Psoas muscle (tissue), 8 donors: Measurements from ENCODE around the gene CAMTA1. TPM values are rescaled to one million over a fixed set of nuclear protein-coding genes. Genes with fewer than 3 reads are reported as not detected.

Source experiments
- ATAC-seq, 4 donors: fragments of 200-7000 bp; cut with Tn5 transposase; one replicate each; pipeline ENCODE4 v1.9.1; 2020; ENCODE audit warnings: moderate library complexity in 3 of 4, mild to moderate bottlenecking in 2 of 4
- DNase-seq, 2 donors: peaks; one replicate each; pipeline ENCODE4 v3.0.0-alpha.2; 2020
- H3K27ac ChIP-seq: fragments of 200-600 bp; one replicate; pipeline ENCODE4 v1.8.0; 2022
- H3K27me3 ChIP-seq, 3 donors: fragments of 200-600 bp in 1 of 3; one replicate each; pipeline versions ENCODE4 v1.6.1 to v1.8.0; 2013 to 2022; ENCODE audit warnings: low read length in 2 of 3, mild to moderate bottlenecking in 2 of 3, moderate library complexity in 1 of 3; ENCODE audit not compliant: insufficient read depth in 3 of 3
- H3K36me3 ChIP-seq, 2 donors: fragments of 200-600 bp in 1 of 2; one replicate each; pipeline versions ENCODE4 v1.6.1 to v1.8.0; 2013 to 2022; ENCODE audit warnings: low read depth in 1 of 2, mild to moderate bottlenecking in 1 of 2, moderate library complexity in 1 of 2; ENCODE audit not compliant: insufficient read depth in 1 of 2
- H3K4me1 ChIP-seq: fragments of 200-600 bp; one replicate; pipeline ENCODE4 v1.8.0; 2022
- H3K4me3 ChIP-seq: fragments of 200-600 bp; one replicate; pipeline ENCODE4 v1.8.0; 2022; ENCODE audit warnings: mild to moderate bottlenecking
- H3K9me3 ChIP-seq: fragments of 200-600 bp; one replicate; pipeline ENCODE4 v1.8.0; 2022
- WGBS, 3 donors: extraction: QIAGEN DNeasy Blood & Tissue Kit; methylation state at CpG; one replicate each; pipeline versions ENCODE4 v1.1.6 to v1.1.7; 2013; 5-methylcytosine and 5-hydroxymethylcytosine counted together
- intact Hi-C, 2 donors: fragments of 100-400 bp; cut with DNase I; formaldehyde crosslinking; loops; one replicate each; pipeline versions ENCODE4 v1.11.0 to v1.14.2; 2022
- polyA plus RNA-seq, 3 donors: library from polyadenylated mRNA; stranded (reverse); fragments of 200-250 nt; gene quantifications; one replicate each; pipeline ENCODE4 v1.2.3, GENCODE V29; 2013
- total RNA-seq, 4 donors: library from RNA; stranded (reverse); fragmentation: NEBNext Ultra II Directional in 2 of 4; extraction: Animal tissue kit (Norgen Biotek cat#: 25700) in 2 of 4; gene quantifications; one replicate each; pipeline versions ENCODE4 v1.2.1 to v1.2.4, GENCODE V29; 2021 to 2023
- TF ChIP-seq, protein P1 (sequence below): fragments of 200-600 bp; IDR thresholded peaks from one replicate; pipeline ENCODE4 v1.8.0; 2022; ENCODE audit warnings: antibody characterized with exemption
- donor health status: healthy with polysubstance abuse.
- donor health status: DM: no; HTN: no; CAD: no; lungs with moderate emphysema.
- donor health status: Bipolar disorder and iron deficiency.
- donor health status: healthy.
- donor health status: DM: yes; HTN: yes; CAD: no.
- donor health status: DM: no; HTN: no; CAD: no.
- donor health status: DM: no; HTN: no; CAD: no.
- donor health status: DM: yes; HTN: yes; CAD: no.

CAMTA1 gene
- total and polyA plus RNA-seq, 7 donors = 64.6 to 206 (median 76.5) TPM

DNA sequence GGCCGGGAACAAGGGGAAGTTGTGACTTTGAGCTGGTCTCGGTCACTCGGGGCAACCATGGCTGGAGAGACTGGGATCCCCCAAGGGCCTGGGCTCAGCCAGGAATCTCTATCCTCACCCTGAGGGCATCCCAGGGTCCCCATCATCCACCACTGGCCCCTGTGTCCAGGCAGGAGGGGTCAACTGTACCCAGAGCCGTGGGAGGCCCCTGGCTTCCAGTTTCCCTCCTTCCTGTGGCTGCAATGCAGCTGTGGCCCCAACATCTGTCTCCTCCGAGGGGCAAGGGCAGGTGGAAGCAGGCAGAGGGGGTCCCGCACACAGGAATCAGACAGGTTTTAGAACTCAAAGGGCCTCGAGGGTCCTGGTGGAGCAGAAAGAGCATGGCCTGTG is 653.1 kb downstream of the CAMTA1 start:
- 70 to 77% (median 75%) methylated on average over 7 of the region's 7 CpGs for WGBS, 3 donors
- Histone ChIP-seq H3K36me3 (no peaks in the 10 kb centered on the region), H3K4me1 (no peaks in the 10 kb centered on the region), H3K27ac (no peak overlapping the region), H3K9me3 (no peaks in the 10 kb centered on the region), H3K27me3 (no peaks in the 10 kb centered on the region), H3K4me3 (no peak overlapping the region)
- intact Hi-C loops = no loop called here
- no peak for ATAC-seq
- no peak for DNase-seq
- TF ChIP-seq, protein P1, sequence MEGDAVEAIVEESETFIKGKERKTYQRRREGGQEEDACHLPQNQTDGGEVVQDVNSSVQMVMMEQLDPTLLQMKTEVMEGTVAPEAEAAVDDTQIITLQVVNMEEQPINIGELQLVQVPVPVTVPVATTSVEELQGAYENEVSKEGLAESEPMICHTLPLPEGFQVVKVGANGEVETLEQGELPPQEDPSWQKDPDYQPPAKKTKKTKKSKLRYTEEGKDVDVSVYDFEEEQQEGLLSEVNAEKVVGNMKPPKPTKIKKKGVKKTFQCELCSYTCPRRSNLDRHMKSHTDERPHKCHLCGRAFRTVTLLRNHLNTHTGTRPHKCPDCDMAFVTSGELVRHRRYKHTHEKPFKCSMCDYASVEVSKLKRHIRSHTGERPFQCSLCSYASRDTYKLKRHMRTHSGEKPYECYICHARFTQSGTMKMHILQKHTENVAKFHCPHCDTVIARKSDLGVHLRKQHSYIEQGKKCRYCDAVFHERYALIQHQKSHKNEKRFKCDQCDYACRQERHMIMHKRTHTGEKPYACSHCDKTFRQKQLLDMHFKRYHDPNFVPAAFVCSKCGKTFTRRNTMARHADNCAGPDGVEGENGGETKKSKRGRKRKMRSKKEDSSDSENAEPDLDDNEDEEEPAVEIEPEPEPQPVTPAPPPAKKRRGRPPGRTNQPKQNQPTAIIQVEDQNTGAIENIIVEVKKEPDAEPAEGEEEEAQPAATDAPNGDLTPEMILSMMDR = no peak

DNA sequence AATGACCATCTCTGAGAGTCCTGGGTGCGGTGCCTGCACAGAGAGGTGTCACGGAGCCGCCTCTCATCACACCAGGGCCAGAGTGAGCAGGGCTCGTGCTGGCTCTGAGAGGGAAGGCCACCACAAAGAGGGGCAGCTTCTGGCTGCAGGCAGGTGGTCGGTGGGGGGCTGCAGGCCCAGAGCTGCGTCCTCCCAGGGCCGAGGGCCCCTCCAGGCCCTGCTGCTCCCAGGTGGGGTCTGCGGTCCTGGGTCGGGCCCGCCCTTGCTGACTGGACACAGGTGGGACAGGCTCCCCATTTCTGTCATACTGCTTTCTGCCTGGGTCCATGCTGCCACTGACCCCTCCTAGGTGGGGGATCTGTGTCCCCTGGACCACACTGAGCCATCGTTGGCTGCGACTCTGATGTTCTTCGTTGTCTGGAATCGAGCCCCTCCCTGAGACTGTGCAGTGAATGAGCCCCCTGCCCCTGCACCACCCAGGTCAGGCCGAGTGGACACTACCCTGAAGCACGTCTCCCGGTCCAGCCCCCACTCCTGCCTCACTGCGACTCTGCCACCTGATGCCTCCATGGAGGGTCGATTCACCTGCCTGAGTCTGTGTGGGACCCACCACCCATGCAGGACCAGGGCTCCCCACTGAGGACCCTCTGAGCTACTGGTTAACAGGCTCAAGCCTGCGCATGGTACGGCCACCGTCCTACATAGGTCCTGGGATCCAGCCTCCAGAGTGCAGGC is 653.8 kb downstream of the CAMTA1 start:
- intact Hi-C loops = no loop called here
- DNase-seq (no peak), ATAC-seq (no peak)

DNA sequence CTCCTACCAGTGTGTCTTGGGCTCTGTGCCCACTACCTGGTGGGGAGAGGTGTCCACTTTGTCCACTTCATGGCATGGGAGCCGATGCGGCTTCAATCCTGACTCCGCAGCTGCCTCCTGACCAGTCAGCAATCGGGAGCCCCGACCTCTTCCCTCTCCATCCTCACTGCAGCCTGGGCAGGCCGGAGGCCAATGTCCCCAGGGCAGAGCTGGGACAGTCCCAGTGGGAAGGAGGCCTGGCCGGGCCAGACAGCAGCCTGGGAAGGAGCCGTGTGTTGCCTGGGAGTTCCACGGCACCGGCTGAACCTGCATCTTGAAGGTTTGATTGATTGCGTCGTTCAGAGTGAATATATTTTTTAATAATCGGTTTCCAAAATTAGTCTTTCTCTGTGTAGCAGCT is 654.9 kb downstream of the CAMTA1 start:
- Histone ChIP-seq H3K27me3 (no peaks in the 10 kb centered on the region), H3K36me3 (no peaks in the 10 kb centered on the region), H3K4me3 (no peak overlapping the region), H3K4me1 (no peaks in the 10 kb centered on the region), H3K27ac (no peak overlapping the region), H3K9me3 (no peaks in the 10 kb centered on the region)
- intact Hi-C loops = no loop called here
- ATAC-seq = no peak
- no peak for DNase-seq
- TF ChIP-seq, protein P1 = no peak
- 81 to 83% (median 82%) methylated on average over 13 of the region's 13 CpGs for WGBS, 3 donors

More for the DNA sequence above, 653.8 kb downstream of the CAMTA1 start:
- no peaks in the 10 kb centered on the region for H3K4me1 ChIP-seq
- H3K9me3 ChIP-seq = no peaks in the 10 kb centered on the region
- WGBS, 3 donors = 92 to 96% (median 93%) methylated on average over 17 to 22 of the region's 22 CpGs
- H3K4me3 ChIP-seq = no peak overlapping the region
- no peaks in the 10 kb centered on the region for H3K27me3 ChIP-seq
- TF ChIP-seq, protein P1 = no peak
- no peaks in the 10 kb centered on the region for H3K36me3 ChIP-seq
- H3K27ac ChIP-seq = no peak overlapping the region

DNA sequence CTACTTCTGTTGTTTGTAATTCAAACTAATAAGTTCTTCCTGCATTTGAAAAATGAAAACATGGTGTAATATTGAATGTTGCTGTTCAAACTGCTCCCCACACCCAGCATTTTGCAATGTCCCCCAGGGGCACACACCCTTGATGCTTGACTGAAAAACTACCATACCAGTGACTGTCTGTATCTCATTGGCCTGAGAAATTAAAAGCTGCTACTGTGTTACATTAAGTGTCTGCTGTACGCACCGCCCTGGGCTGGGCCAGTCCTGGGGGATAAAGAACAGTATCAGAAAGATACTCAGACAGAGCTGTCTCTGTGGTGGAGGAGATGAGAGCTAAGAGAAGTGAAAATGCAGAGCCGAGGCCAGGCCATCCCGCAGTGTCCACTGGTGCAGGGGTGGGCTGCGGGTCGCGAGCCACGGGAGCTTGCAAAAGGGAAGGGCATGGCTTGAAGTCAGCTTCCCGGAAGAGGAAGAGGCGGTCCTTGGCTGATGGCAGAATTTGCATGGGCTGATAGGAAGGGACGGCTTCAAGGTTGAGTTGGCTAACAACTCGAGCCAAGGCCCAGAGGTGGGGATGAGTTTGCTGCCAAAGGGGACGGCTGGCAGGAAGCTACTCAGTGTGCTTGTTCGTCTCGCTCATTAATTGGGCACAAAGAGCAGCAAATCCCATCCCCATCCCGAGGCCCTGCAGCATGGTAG is 656.0 kb downstream of the CAMTA1 start:
- no peaks in the 10 kb centered on the region for H3K27me3 ChIP-seq
- WGBS, 3 donors = 51 to 56% (median 55%) methylated on average over 16 of the region's 16 CpGs
- H3K36me3 ChIP-seq = no peaks in the 10 kb centered on the region
- H3K4me1 ChIP-seq = no peaks in the 10 kb centered on the region
- H3K27ac ChIP-seq = no peak overlapping the region
- ATAC-seq = no peak
- intact Hi-C loops = no loop called here
- TF ChIP-seq, protein P1 = no peak
- H3K9me3 ChIP-seq = no peaks in the 10 kb centered on the region
- H3K4me3 ChIP-seq = no peak overlapping the region
- DNase-seq = no peak
